Activated naive CD8-positive, alpha-beta T cell treated with anti-CD3 and anti-CD28 coated beads, Interleukin-2, amount 10 ng/mL, durations not matched to agents 7 days and 5 days (primary cell): ENCODE results near the gene MESP2. TPM values are rescaled to one million over a fixed set of nuclear protein-coding genes. Genes with fewer than 3 reads are reported as not detected.
"Not testable (repeated sequence)": the region's sequence is repeated elsewhere in the genome, so short reads cannot be mapped to it uniquely, and the experiment has no call there.

Experiments
- ATAC-seq: fragments of 150-1000 bp; cut with Tn5 transposase; one replicate; pipeline ENCODE4 v1.10.0; 2021; ENCODE audit warnings: low read depth, moderate library complexity
- POLR2A ChIA-PET: fragments of 350-600 bp; sonication (Branson Sonifier 250); formaldehyde crosslinking; loops from one replicate; lab custom pipeline; 2021; ENCODE audit warnings: antibody characterized with exemption; lab: Charles Lee
- DNase-seq: peaks from one replicate; pipeline ENCODE4 v3.0.0; 2021
- H3K27ac Mint-ChIP-seq: one replicate; pipeline ENCODE4 v1.8.0; 2022; ENCODE audit warnings: mild to moderate bottlenecking, mixed read lengths
- H3K27me3 Mint-ChIP-seq: one replicate; pipeline ENCODE4 v1.8.0; 2022; ENCODE audit warnings: mild to moderate bottlenecking, moderate library complexity, mixed read lengths
- H3K36me3 Mint-ChIP-seq: one replicate; pipeline ENCODE4 v1.8.0; 2021; ENCODE audit warnings: mild to moderate bottlenecking, mixed read lengths
- H3K4me1 Mint-ChIP-seq: one replicate; pipeline ENCODE4 v1.8.0; 2021; ENCODE audit warnings: mixed read lengths
- H3K4me3 Mint-ChIP-seq: one replicate; pipeline ENCODE4 v1.8.0; 2022; ENCODE audit warnings: mild to moderate bottlenecking, moderate library complexity, mixed read lengths
- H3K9me3 Mint-ChIP-seq: one replicate; pipeline ENCODE4 v1.8.0; 2021; ENCODE audit warnings: mixed read lengths
- total RNA-seq, 2 experiments: library from RNA; stranded (reverse); gene quantifications; one replicate each; pipeline ENCODE4 v1.2.3, GENCODE V29; 2021

Gene MESP2
- total RNA-seq, 2 experiments from 2014 or later: not detected

DNA sequence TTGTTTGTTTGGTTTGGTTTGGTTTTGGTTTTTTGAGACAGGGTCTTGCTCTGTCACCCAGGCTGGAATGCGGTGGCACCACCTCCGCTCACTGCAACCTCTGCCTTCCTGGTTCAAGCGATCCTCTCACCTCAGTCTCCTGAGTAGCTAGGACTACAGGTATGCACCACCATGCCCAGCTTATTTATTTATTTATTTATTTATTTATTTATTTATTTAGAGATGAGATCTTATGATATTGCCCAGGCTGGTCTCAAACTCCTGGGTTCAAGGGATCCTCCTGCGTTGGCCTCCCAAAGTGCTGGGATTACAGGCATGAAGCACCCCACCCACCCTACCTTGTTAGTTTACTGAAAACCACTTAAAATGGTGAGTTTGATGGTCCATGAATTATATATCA lies 12.5 kb downstream of the MESP2 start:
- H3K36me3 Mint-ChIP-seq, H3K9me3 Mint-ChIP-seq, H3K4me1 Mint-ChIP-seq, H3K27me3 Mint-ChIP-seq, POLR2A ChIA-PET, H3K27ac Mint-ChIP-seq, H3K4me3 Mint-ChIP-seq, ATAC-seq, DNase-seq: not testable (repeated sequence)

DNA sequence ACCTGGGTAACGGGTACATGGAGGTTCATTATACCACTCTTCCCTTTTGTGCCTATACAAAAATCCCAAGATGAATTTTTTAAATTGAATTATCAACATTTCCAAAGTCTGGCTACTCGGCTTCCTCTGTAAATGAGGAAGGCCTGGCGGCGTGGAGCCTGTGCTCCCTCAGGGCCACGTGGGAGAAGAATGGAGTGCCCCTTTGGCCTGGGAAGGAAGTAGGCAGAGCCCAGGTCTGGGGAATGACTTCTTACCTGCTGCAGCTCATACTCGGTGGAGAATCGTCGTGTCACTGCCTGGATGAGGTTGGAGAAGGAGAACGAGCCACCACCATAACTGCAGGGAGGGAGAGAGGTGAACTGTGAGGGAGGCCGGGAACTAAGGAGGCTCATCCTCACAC lies 14.1 kb downstream of the MESP2 start:
- Mint-ChIP-seq H3K27ac (no peak overlapping the region), H3K27me3 (peaks cover 18% of the 10 kb centered on the region), H3K4me3 (no peak overlapping the region), H3K9me3 (peaks cover 7% of the 10 kb centered on the region), H3K4me1 (no peaks in the 10 kb centered on the region), H3K36me3 (no peaks in the 10 kb centered on the region)
- POLR2A ChIA-PET: no interaction called here
- DNase-seq (no peak), ATAC-seq (no peak)

DNA sequence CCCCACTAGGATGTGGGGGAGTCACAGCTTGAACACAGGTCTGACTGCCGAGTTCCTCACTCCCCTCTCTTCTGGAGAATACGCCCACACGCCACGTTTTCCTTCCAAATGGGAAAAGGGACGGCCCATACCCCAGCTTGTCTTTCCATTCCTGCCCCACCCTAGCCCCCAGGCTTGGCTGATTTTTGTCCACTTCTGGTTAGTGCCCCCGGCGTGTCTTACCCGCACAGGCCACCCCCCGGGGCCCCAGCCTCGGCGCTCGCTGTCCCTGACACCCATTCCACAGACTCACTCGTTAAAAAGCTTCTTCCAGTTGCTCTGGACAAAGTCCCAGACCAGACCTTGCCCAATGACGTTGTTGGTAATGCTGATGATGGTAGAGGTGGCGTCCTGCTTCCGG lies 14.5 kb downstream of the MESP2 start:
- no peak for ATAC-seq
- DNase-seq: no peak
- H3K27ac Mint-ChIP-seq: no peak overlapping the region
- POLR2A ChIA-PET: no interaction called here
- no peaks in the 10 kb centered on the region for H3K4me1 Mint-ChIP-seq
- peaks cover 7% of the 10 kb centered on the region for H3K9me3 Mint-ChIP-seq
- H3K4me3 Mint-ChIP-seq: no peak overlapping the region
- H3K36me3 Mint-ChIP-seq: no peaks in the 10 kb centered on the region
- peaks cover 20% of the 10 kb centered on the region for H3K27me3 Mint-ChIP-seq

GRCh38 chr15:89792106-89792805 lies 16.1 kb downstream of the MESP2 start:
- Mint-ChIP-seq H3K9me3 (peaks cover 7% of the 10 kb centered on the region), H3K27me3 (peaks cover 21% of the 10 kb centered on the region), H3K36me3 (no peaks in the 10 kb centered on the region), H3K27ac (no peak overlapping the region), H3K4me3 (no peak overlapping the region), H3K4me1 (no peaks in the 10 kb centered on the region)
- no peak for DNase-seq
- ATAC-seq: no peak
- POLR2A ChIA-PET: no interaction called here

DNA sequence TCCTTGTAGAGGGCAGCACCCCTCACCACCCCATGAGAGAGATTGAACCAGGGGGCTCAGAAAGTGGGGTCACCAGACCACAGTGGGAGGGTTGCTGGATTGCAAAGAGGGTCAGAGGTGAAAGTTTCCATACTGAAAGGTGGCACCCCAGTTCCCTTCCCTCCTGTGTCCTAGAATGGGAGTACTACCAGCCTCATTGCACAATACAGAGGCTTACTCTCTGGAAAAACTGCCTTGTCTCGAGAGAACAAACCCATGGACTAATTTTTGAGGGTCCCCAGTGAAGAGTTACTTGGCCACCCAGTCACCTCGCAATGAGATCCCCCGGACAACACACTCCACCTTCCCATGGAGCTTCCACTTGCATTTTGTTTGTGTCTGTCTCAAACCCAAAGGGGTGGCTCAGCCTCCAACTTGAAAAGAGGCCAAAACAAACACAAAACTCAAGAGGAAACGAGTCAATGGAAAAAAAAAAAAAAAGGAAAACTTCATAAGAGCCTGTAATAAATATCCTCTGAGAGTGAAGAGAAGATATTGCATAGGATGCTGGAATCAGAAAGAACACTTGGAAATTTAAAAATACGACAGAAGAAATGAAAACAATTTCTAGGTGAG lies 18.6 kb downstream of the MESP2 start:
- H3K36me3 Mint-ChIP-seq: no peaks in the 10 kb centered on the region
- no peaks in the 10 kb centered on the region for H3K9me3 Mint-ChIP-seq
- POLR2A ChIA-PET: no interaction called here
- no peak for DNase-seq
- ATAC-seq: no peak
- H3K27me3 Mint-ChIP-seq: peaks cover 14% of the 10 kb centered on the region
- no peaks in the 10 kb centered on the region for H3K4me1 Mint-ChIP-seq
- no peak overlapping the region for H3K27ac Mint-ChIP-seq
- H3K4me3 Mint-ChIP-seq: no peak overlapping the region

- Mint-ChIP-seq H3K27ac (no peak overlapping the region), H3K36me3 (no peaks in the 10 kb centered on the region), H3K4me3 (no peak overlapping the region), H3K27me3 (peaks cover 14% of the 10 kb centered on the region), H3K9me3 (no peaks in the 10 kb centered on the region), H3K4me1 (no peaks in the 10 kb centered on the region)
- no peak for DNase-seq
- no peak for ATAC-seq
- POLR2A ChIA-PET: no interaction called here
Measured at GRCh38 chr15:89795996-89796395, 19.9 kb downstream of the MESP2 start.

GRCh38 chr15:89797678-89798201 lies 21.6 kb downstream of the MESP2 start:
- POLR2A ChIA-PET: interaction anchor here (0.7 kb wide), 1 partner anchor 268 kb away, joined by 3 read pairs; no protein-coding TSS in a partner anchor
- DNase-seq (no peak), ATAC-seq (no peak)
- H3K27me3 Mint-ChIP-seq: peaks cover 14% of the 10 kb centered on the region
- no peaks in the 10 kb centered on the region for H3K36me3 Mint-ChIP-seq
- no peaks in the 10 kb centered on the region for H3K4me1 Mint-ChIP-seq
- no peak overlapping the region for H3K27ac Mint-ChIP-seq
- H3K4me3 Mint-ChIP-seq: no peak overlapping the region
- no peaks in the 10 kb centered on the region for H3K9me3 Mint-ChIP-seq

DNA sequence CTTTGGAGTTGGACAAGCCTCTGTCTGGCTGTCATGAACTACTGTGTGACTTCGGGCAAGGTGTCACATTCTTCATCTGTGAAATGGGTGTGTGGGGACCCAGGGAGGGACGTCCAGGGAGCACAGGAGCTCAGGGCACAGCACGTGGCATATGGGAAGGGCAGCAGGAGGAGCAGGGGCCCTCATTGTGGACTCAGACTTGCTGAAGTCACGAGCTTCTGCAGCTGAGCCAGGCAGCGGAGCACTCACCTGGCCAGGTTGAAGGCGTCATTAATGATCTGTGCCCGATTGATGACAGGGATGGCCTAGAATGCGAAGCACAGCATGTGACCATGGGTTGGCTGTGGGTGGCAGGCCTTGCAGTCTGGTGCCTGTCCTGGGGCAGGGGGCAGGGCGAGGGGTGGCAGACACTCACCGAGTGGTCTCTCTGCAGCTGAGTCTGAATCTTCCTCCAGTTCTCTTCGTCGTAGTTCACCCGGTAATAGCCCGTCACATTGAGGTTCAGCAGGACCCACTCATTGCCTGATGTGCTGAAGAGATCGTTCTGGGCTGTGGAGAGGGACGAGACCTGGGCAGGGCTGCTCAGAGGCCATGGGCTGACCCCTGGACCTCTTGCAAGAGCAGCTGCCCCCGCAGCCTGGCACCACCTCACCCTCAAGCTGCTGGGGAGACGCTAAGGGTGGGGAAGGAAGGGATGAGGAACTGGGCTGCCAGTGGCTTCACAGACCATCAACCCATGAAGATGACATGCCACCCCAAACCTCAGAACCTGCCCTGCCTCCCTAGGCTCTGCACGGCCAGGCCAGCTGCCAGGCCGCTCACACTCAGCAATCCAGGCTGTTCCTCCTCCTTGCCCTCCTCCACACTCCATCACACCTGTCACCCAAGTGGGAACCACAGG lies 23.1 kb downstream of the MESP2 start:
- no peaks in the 10 kb centered on the region for H3K9me3 Mint-ChIP-seq

DNA sequence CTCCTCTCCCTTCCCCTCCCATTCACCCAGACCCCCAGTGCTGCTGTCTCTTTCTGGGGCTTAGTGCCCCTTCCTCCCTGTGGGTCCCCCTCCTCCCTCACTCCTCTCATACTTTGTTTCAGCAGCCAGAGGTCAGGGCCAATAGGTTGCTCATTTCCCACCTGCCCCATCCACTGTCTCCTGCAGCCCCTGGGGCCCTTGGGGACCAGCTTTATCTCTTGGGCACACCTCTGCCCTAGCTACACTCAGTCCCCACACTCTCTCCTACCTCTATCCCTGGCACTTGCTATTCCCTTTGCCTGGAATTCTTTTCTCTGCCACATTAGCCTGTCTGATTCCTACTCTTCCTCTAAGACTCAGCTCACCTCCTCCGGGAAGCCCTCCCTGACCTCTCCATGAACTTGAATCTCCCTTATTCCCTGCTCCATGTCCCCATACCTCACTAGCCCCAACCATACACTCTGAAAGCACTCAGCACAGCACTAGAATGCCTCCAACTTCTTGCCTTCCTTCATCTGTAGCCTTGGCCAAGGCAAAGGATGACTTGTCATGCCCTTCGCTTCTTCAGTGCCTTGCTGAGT lies 23.9 kb downstream of the MESP2 start:
- H3K9me3 Mint-ChIP-seq: no peaks in the 10 kb centered on the region
- H3K4me3 Mint-ChIP-seq: no peak overlapping the region
- H3K27ac Mint-ChIP-seq: no peak overlapping the region
- POLR2A ChIA-PET: no interaction called here
- no peak for DNase-seq
- H3K36me3 Mint-ChIP-seq: no peaks in the 10 kb centered on the region
- no peak for ATAC-seq
- no peaks in the 10 kb centered on the region for H3K4me1 Mint-ChIP-seq
- H3K27me3 Mint-ChIP-seq: peaks cover 6% of the 10 kb centered on the region

More for the DNA sequence above, 23.1 kb downstream of the MESP2 start:
- Mint-ChIP-seq H3K4me1 (no peaks in the 10 kb centered on the region), H3K27me3 (peaks cover 11% of the 10 kb centered on the region), H3K36me3 (no peaks in the 10 kb centered on the region), H3K4me3 (no peak overlapping the region), H3K27ac (no peak overlapping the region)
- DNase-seq (no peak), ATAC-seq (no peak)
- POLR2A ChIA-PET: no interaction called here

- Mint-ChIP-seq H3K27ac (peak overlapping the region; percentile 22), H3K36me3 (no peaks in the 10 kb centered on the region), H3K9me3 (no peaks in the 10 kb centered on the region), H3K27me3 (peaks cover 2% of the 10 kb centered on the region), H3K4me1 (no peaks in the 10 kb centered on the region), H3K4me3 (no peak overlapping the region)
- POLR2A ChIA-PET: no interaction called here
- no peak for ATAC-seq
- DNase-seq: no peak
Measured at GRCh38 chr15:89801471-89802195, 25.5 kb downstream of the MESP2 start.

DNA sequence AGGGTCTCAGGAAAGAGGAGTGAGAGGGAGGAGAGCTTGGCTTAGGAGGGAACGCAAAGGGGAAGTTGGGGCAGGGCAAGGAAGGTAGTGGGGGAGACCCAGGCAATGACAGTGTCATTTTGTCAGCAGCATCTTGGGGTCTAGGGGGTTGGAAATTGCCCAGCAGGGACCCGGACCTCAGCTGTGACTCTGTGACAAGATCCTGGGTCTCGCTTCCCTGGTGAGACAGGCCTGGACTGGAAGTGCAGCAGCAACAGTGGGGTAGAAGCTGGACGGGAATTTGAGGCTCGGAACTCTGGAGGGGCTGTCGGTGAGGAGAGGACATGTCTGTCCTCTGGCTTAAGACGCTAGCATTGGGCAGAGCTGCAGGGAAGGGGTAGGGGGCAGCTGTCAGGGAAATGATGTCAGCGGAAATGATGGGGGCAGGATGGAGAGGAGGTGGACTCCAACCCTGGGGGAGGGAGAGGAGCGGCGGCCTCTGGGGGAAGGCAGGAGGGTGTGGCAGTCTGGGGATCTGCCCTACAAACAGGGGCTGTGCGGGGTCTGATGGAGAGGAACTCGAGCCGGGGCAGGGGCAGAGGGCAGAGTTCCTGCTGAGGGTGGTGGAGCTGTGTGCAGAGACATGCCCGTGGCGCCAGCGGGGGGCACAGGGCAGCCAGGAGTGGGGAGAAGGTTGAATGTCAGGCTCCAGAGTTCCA lies 26.2 kb downstream of the MESP2 start:
- Mint-ChIP-seq H3K27me3 (peaks cover 2% of the 10 kb centered on the region), H3K4me3 (no peak overlapping the region), H3K36me3 (no peaks in the 10 kb centered on the region), H3K27ac (no peak overlapping the region), H3K9me3 (no peaks in the 10 kb centered on the region), H3K4me1 (no peaks in the 10 kb centered on the region)
- ATAC-seq (no peak), DNase-seq (no peak)
- POLR2A ChIA-PET: no interaction called here
